ENCODE results near the gene SIGLEC5.

DNA sequence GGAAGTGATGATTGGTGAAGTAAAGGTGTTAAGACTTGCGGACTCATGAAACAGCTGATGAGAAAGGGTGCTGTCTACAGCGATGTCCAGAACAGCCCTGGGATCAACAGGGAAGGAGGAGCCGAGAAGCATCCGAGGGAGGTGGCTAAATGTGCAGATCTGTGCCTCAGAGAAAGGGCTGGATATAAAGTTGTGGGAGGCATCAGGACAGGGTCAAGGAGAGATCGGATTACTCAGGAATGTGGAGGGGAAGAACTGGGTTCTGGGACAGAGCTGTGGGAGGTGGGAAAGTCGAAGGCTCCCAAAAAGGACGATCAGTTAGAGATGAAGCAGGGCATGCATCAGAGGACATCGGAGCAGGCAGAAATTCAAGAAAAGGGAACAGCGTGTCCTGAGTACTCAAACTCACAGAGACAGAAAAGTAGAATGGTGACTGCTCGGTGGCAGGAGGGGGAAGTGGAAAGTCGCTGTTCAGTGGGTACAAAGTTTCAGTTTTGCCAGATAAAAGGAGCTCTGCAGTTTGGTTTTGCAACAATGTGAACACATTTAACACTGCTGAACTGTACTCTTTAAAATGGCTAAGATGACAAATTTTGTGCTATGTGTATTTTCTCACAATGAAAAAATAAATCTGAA lies 14.6 kb upstream of the SIGLEC5 start:
- TF ChIP-seq EZH2 (IDR thresholded peaks at IDR 0.05; ENCODE audit: insufficient read depth, low read length) = no peak
- TF ChIP-seq CTCF (IDR thresholded peaks at IDR 0.05; ENCODE audit: insufficient read depth, low read depth, low read length) = no peak
